ES-I3 (cell line): ENCODE results near the gene PA2G4.
A peak's percentile ranks its signal among the peaks of the same experiment; 100 is the strongest.

Experiments used
- H3K36me3 ChIP-seq: 2 replicates; pipeline ENCODE4 v1.6.1; 2013; ENCODE audit warnings: mild to moderate bottlenecking, low read length, control low read depth, moderate library complexity; ENCODE audit not compliant: insufficient read depth
- H3K4me1 ChIP-seq: 2 replicates; pipeline ENCODE4 v1.6.1; 2013; ENCODE audit warnings: mild to moderate bottlenecking, control low read depth, low read length; ENCODE audit not compliant: insufficient read depth
- H3K9ac ChIP-seq: 2 replicates; pipeline ENCODE4 v1.6.1; 2013; ENCODE audit warnings: low read depth, mild to moderate bottlenecking, low read length, moderate library complexity
- H3K9me3 ChIP-seq: 2 replicates; pipeline ENCODE4 v1.6.1; 2013; ENCODE audit warnings: mild to moderate bottlenecking, low read length, moderate library complexity; ENCODE audit not compliant: control insufficient read depth, insufficient read depth

The PA2G4 gene

DNA sequence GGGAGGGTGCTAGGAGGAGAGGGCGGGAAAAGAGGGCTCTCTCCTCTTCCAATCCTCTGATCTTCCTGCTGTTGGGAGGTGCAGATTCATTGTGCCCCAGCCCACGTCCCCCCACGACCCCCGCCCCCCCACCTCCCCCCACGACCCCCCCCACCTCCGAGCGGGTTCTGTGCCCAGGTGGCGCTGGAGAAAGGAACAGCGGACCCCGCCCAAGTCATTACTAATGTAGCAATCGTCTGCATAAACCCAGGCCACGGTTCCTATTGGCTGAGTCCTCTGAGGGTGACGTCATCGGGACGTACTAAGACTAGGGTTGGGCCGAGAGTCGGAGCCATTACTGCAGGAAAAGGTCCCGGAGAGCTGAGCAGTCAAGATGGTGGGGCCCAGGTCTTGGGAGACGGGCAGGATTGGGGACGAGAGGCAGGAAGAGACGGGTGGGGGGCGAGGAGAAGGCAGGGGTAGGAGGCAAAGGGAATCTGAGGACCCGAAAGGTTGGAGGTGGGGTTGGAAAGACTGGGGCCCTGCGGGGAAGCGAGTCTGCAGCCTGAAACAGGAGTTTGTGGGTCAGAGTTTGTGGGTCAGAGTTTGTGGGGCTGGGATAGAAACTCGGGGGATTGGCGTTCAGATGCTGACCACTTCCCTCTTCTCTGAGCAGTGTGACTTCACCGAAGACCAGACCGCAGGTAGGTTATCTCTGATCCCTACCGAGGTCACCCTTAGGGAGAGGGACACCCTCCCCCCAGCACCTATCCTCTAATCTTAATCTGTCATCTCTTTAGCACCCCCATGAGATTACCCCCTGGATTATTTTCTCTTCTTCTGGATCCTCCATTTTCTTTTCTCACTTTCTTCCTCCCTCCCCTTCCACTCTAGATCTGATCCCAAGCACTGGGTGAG is 53.9 kb downstream of the PA2G4 start, which contains the start of gene MYL6:
Gene MYL6, plus strand, starts transcription at position 331 of the 897 bp plus-strand sequence. Its CDS starts 43 bp downstream, at position 374.
- H3K4me1 ChIP-seq: peaks cover 21% of the 10 kb centered on the region
- H3K36me3 ChIP-seq: peaks cover 29% of the 10 kb centered on the region
- H3K9me3 ChIP-seq: no peaks in the 10 kb centered on the region
- H3K9ac ChIP-seq: peak within 1 kb of the TSS; percentile 97

GRCh38 chr12:56158926-56159461 is 54.6 kb downstream of the PA2G4 start:
- H3K4me1 ChIP-seq: peaks cover 18% of the 10 kb centered on the region

DNA sequence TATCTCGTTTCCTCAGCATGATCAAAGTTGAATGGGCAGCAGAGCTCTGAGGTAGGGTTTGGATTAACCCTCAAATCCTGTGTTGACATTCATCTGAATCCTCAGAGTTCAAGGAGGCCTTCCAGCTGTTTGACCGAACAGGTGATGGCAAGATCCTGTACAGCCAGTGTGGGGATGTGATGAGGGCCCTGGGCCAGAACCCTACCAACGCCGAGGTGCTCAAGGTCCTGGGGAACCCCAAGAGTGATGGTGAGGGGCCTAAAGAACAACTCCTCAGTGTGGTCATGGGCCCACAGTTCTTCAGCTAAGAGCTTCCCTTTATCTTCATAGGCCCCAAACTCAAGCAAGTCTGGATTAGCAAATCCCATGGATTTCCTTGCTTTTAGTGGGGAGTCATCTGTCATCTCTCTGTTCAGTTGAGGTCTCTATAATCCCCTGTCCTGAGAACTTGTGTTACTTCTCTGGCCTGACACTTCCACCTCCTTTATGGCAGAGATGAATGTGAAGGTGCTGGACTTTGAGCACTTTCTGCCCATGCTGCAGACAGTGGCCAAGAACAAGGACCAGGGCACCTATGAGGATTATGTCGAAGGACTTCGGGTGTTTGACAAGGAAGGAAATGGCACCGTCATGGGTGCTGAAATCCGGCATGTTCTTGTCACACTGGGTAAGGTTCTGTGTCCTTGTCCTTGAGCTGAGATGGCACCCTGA is 55.3 kb downstream of the PA2G4 start:
- peak overlapping the region; percentile 97 for H3K9ac ChIP-seq
- H3K9me3 ChIP-seq: no peaks in the 10 kb centered on the region
- peaks cover 18% of the 10 kb centered on the region for H3K4me1 ChIP-seq
- peaks cover 29% of the 10 kb centered on the region for H3K36me3 ChIP-seq

More at GRCh38 chr12:56158926-56159461, 54.6 kb downstream of the PA2G4 start:
- Histone ChIP-seq H3K9me3 (no peaks in the 10 kb centered on the region), H3K9ac (peak overlapping the region; percentile 97), H3K36me3 (peaks cover 29% of the 10 kb centered on the region)

DNA sequence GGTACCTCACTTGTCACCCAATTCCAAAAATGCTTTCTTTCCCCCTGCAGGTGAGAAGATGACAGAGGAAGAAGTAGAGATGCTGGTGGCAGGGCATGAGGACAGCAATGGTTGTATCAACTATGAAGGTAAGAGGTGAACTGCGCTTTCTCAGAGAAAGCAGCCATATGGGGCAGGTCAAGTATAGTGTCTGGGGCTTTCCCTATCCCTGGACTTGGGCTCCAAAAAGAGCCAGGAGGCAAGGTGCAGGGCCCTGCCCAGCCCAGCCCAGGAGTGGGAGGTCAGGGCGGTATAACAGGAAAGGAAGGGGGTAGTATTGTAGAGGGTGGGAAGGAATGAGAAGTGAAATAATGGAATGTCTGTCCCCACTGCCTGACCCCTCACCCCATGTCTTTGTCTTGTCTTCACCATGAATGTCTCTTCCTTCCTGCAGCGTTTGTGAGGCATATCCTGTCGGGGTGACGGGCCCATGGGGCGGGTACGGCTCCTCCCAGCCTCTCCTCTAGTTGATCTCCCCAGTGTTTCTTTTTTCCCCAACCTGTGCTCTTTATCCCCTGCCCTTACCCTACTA is 55.9 kb downstream of the PA2G4 start:
- Histone ChIP-seq H3K36me3 (peaks cover 29% of the 10 kb centered on the region), H3K4me1 (peaks cover 18% of the 10 kb centered on the region), H3K9me3 (no peaks in the 10 kb centered on the region), H3K9ac (peak overlapping the region; percentile 97; the same call in 1 of the 2 replicates)

GRCh38 chr12:56160894-56161689 is 56.7 kb downstream of the PA2G4 start:
- Histone ChIP-seq H3K9ac (peak overlapping the region; percentile 97; the same call in 1 of the 2 replicates), H3K4me1 (peaks cover 18% of the 10 kb centered on the region), H3K36me3 (peaks cover 29% of the 10 kb centered on the region), H3K9me3 (no peaks in the 10 kb centered on the region)

GRCh38 chr12:56161690-56162351 is 57.5 kb downstream of the PA2G4 start:
- H3K9me3 ChIP-seq: no peaks in the 10 kb centered on the region
- H3K9ac ChIP-seq: no peak overlapping the region
- peaks cover 29% of the 10 kb centered on the region for H3K36me3 ChIP-seq

GRCh38 chr12:56162468-56163290 is 58.3 kb downstream of the PA2G4 start:
- Histone ChIP-seq H3K9ac (no peak overlapping the region), H3K36me3 (peaks cover 29% of the 10 kb centered on the region), H3K4me1 (peaks cover 18% of the 10 kb centered on the region), H3K9me3 (no peaks in the 10 kb centered on the region)

More at GRCh38 chr12:56161690-56162351, 57.5 kb downstream of the PA2G4 start:
- peaks cover 18% of the 10 kb centered on the region for H3K4me1 ChIP-seq
